Upper lobe of left lung (tissue), 6 donors: Measurements from ENCODE around the gene CUX1. TPM values are rescaled to one million over a fixed set of nuclear protein-coding genes. Genes with fewer than 3 reads are reported as not detected.
"Not testable (repeated sequence)": the region's sequence is repeated elsewhere in the genome, so short reads cannot be mapped to it uniquely, and the experiment has no call there.

ENCODE experiments used
- ATAC-seq, 2 donors: fragments of 200-7000 bp; cut with Tn5 transposase; one replicate each; pipeline ENCODE4 v1.9.1; 2022; ENCODE audit warnings: mild to moderate bottlenecking in 2 of 2, moderate library complexity in 2 of 2; ENCODE audit not compliant: low FRiP score in 2 of 2
- DNase-seq, 2 donors: peaks; one replicate each; pipeline ENCODE4 v3.0.0-alpha.2; 2019 to 2020
- H3K27ac ChIP-seq, 4 donors: fragments of 200-600 bp; sonication (generic); one replicate each; pipeline ENCODE4 v1.5.1; 2016 to 2019
- H3K27me3 ChIP-seq, 4 donors: fragments of 200-600 bp; sonication (generic); one replicate each; pipeline ENCODE4 v1.5.1; 2017 to 2019
- H3K36me3 ChIP-seq, 4 donors: fragments of 200-600 bp; sonication (generic); one replicate each; pipeline ENCODE4 v1.5.1; 2016 to 2019
- H3K4me1 ChIP-seq, 4 donors: fragments of 200-600 bp; sonication (generic); one replicate each; pipeline ENCODE4 v1.5.1; 2018 to 2019
- H3K4me3 ChIP-seq, 4 donors: fragments of 200-600 bp; sonication (generic); one replicate each; pipeline ENCODE4 v1.5.1; 2017 to 2019; ENCODE audit warnings: mild to moderate bottlenecking in 2 of 4, moderate library complexity in 1 of 4
- H3K9me3 ChIP-seq, 4 donors: fragments of 200-600 bp; sonication (generic); one replicate each; pipeline ENCODE4 v1.5.1; 2018 to 2019
- CTCF ChIP-seq, 6 experiments: fragments of 450-650 bp in 4 of 6; fragments of 200-600 bp in 2 of 6; sonication (generic) in 2 of 6; IDR thresholded peaks; one replicate each; pipeline ENCODE4 v1.5.1; 2016 to 2019; ENCODE audit warnings: antibody characterized with exemption in 6 of 6
- EP300 ChIP-seq, 4 donors: sonication (generic); formaldehyde crosslinking; IDR thresholded peaks; one replicate each; pipeline ENCODE4 v1.5.1; 2017; ENCODE audit warnings: antibody characterized with exemption in 4 of 4, control low read depth in 2 of 4
- POLR2A ChIP-seq, 4 donors: fragments of 450-650 bp; IDR thresholded peaks; one replicate each; pipeline ENCODE4 v1.5.1; 2016 to 2017; ENCODE audit warnings: antibody characterized with exemption in 4 of 4, mild to moderate bottlenecking in 2 of 4
- POLR2AphosphoS5 ChIP-seq, 2 donors: sonication (generic); formaldehyde crosslinking; IDR thresholded peaks; one replicate each; pipeline ENCODE4 v1.5.1; 2017; ENCODE audit warnings: antibody characterized with exemption in 2 of 2
- WGBS, 2 donors: methylation state at CpG; one replicate each; pipeline ENCODE4 v1.1.5; 2017 to 2018; 5-methylcytosine and 5-hydroxymethylcytosine counted together
- total RNA-seq, 6 donors: library from RNA; depleted of rRNA in 4 of 6; stranded (reverse); fragments of >200 nt in 4 of 6; gene quantifications; one replicate each; pipeline versions ENCODE4 v1.1.0 to v1.2.1, GENCODE V29; 2016 to 2021
- donor health status: DM: no; HTN: no; CAD: no; lungs with moderate emphysema.
- donor health status: DM: no; HTN: yes; CAD: no; lungs with severe emphysema.

CUX1 gene
- total RNA-seq, 6 donors from 2014 or later: 106 to 188 (median 115) TPM

- no peaks in the 10 kb centered on the region for H3K9me3 ChIP-seq
- H3K27ac ChIP-seq: no peak overlapping the region
- ATAC-seq (no peak), DNase-seq (no peak)
- 74 to 86% methylated on average over 13 of the region's 13 CpGs for WGBS, 2 donors
- H3K27me3 ChIP-seq: no peaks in the 10 kb centered on the region
- TF ChIP-seq POLR2AphosphoS5 (IDR thresholded peaks at IDR 0.05) (no peak), CTCF (IDR thresholded peaks at IDR 0.05) (no peak), EP300 (IDR thresholded peaks at IDR 0.05) (no peak), POLR2A (IDR thresholded peaks at IDR 0.05) (no peak)
- no peaks in the 10 kb centered on the region for H3K36me3 ChIP-seq
- peaks cover 23 to 54% (median 37%) of the 10 kb centered on the region in 4 donors for H3K4me1 ChIP-seq
- H3K4me3 ChIP-seq: no peak overlapping the region
Measured at GRCh38 chr7:101884671-101885596, 67.5 kb downstream of the CUX1 start.

- no peaks in the 10 kb centered on the region for H3K27me3 ChIP-seq
- no peak overlapping the region for H3K27ac ChIP-seq
- H3K4me1 ChIP-seq: peaks cover 23 to 53% (median 36%) of the 10 kb centered on the region in 4 donors
- 57 to 68% methylated on average over 12 of the region's 12 CpGs for WGBS, 2 donors
- no peak overlapping the region for H3K4me3 ChIP-seq
- no peaks in the 10 kb centered on the region for H3K9me3 ChIP-seq
- TF ChIP-seq CTCF (IDR thresholded peaks at IDR 0.05): no peak
- no peak for TF ChIP-seq POLR2A (IDR thresholded peaks at IDR 0.05)
- TF ChIP-seq POLR2AphosphoS5 (IDR thresholded peaks at IDR 0.05): no peak
- no peak for TF ChIP-seq EP300 (IDR thresholded peaks at IDR 0.05)
- DNase-seq: no peak
- ATAC-seq: no peak
- no peaks in the 10 kb centered on the region for H3K36me3 ChIP-seq
Measured at GRCh38 chr7:101885597-101885955, 68.2 kb downstream of the CUX1 start.

- H3K4me1 ChIP-seq: peaks cover 14 to 35% (median 21%) of the 10 kb centered on the region in 4 donors
- H3K4me3 ChIP-seq, H3K36me3 ChIP-seq, DNase-seq, H3K27ac ChIP-seq, H3K9me3 ChIP-seq, H3K27me3 ChIP-seq, ATAC-seq: not testable (repeated sequence)
- 96 to 100% methylated on average over 3 to 4 of the region's 4 CpGs for WGBS, 2 donors
Measured at GRCh38 chr7:101887352-101887751, 69.9 kb downstream of the CUX1 start.

GRCh38 chr7:101888564-101888963 is 71.1 kb downstream of the CUX1 start:
- WGBS, 2 donors: 97 to 98% methylated on average over 3 of the region's 3 CpGs

GRCh38 chr7:101890749-101891523 is 73.5 kb downstream of the CUX1 start:
- Histone ChIP-seq H3K27me3 (no peaks in the 10 kb centered on the region), H3K4me3 (no peak overlapping the region), H3K9me3 (no peaks in the 10 kb centered on the region), H3K27ac (no peak overlapping the region), H3K36me3 (no peaks in the 10 kb centered on the region), H3K4me1 (peaks cover 0 to 4% (median 0%) of the 10 kb centered on the region in 4 donors)
- TF ChIP-seq CTCF (IDR thresholded peaks at IDR 0.05) (no peak), EP300 (IDR thresholded peaks at IDR 0.05) (no peak), POLR2A (IDR thresholded peaks at IDR 0.05) (no peak), POLR2AphosphoS5 (IDR thresholded peaks at IDR 0.05) (no peak)
- DNase-seq (no peak), ATAC-seq (no peak)
- WGBS, 2 donors: 81 to 84% methylated on average over 7 of the region's 7 CpGs

More at GRCh38 chr7:101888564-101888963, 71.1 kb downstream of the CUX1 start:
- H3K27ac ChIP-seq, DNase-seq, H3K4me3 ChIP-seq, H3K27me3 ChIP-seq, H3K36me3 ChIP-seq, H3K9me3 ChIP-seq, ATAC-seq: not testable (repeated sequence)
- peaks cover 5 to 23% (median 10%) of the 10 kb centered on the region in 4 donors for H3K4me1 ChIP-seq
